HG02588 (cell line): ENCODE results near the gene IQCE.
"Not testable (repeated sequence)": the region's sequence is repeated elsewhere in the genome, so short reads cannot be mapped to it uniquely, and the experiment has no call there.

Source experiments
- ATAC-seq: cut with Tn5 transposase; IDR thresholded peaks from one replicate; pipeline ENCODE4 v1.9.1; 2021; ENCODE audit warnings: mild to moderate bottlenecking, moderate library complexity; ENCODE audit not compliant: unreplicated experiment

Gene IQCE

DNA sequence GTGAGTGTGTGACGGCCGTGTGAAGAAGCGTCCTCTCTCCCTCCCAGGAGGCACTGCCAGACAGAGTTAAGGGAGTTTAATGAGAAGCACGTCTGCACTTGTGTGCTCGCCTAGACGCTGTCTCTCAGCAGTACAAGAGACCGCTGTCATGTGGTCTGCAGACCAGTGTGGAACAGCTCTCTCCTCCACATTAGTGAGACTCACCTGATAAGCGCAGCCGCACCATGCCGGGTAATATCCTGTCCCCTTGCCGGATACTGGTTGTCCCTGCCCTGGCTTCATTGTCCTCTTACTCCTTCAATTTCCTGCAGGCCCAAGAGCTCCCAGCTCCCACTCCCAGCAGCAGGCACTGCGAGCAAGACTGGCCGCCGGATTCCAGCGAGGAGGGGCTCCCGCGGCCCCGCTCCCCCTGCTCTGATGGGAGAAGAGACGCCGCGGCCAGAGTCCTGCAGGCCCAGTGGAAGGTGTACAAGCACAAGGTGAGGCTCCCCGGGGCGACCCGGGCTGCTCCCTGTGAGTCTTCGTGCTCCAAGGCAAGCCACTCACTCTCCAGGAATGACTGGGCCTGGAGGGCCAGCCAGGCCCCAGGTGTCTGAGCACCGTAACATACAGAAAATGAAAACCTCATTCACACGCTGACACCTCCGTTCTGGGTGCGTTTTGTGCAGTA is 39.5 kb downstream of the IQCE start:
- no peak for ATAC-seq

DNA sequence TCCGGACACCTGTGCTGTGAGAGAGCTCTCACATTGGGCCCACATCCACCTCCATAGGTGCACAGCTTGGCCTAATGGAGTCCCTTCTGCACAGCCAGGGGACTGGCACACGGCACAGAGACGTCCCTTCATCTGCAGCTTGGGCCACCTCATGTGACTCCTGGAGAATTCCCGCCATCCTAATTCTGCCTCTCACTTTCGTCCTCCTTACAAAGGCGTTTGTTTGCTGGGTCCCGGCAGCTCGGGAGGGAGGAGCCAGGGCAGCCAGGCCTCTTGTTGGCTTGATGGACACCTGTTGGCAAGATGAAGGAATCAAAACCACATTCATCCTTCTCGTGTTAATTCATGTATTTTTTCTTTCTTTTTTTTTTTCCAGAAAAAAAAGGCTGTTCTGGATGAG is 42.3 kb downstream of the IQCE start:
- no peak for ATAC-seq

DNA sequence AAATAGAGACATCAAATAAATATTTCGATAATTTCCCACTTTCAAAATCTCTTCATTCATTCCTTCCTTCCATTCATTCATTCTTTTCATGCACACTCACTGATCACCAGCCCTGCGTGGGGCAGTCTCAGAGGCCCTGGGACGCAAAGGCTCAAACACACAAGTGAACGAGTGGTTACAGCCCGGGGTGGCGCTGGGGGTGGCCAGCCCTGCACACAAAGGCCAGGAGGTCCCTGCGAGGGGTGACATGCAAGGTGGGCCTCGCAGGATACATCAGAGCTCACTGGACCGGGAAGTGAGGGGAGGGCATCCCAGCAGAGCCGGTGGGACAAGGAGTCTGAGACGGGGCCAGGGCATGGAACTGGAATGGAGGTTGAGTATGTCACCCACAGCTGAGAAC is 43.1 kb downstream of the IQCE start:
- no peak for ATAC-seq

DNA sequence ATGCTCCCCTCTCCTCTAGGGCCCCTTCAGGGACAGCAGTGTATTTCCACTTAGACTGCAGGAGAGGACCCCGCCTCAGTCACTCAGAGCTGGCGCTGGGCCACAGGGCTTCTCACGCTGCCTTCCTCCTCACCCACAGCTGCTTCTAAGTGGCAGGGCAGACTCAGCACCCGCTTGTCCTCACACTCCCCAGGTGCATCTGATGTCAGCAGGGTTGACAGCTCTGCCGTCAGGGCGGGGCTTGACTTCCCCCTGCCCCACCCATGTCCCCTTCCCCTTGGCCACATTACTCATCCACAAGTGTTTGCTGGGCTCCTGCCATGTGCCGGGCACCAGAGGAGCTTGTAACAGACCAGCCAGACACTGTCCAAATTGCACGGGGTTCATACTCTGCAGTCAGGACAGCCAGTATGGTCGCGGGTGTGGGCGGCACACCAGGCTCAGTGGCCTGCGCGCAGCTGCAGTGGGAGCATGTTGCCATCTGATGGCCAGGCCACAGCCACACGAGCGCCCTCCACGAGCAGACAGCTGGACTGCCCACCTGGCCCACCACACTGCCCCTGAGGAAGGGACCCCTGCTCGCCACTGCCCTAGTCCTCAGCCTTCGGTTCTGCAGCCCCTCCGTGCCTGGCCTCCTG is 43.7 kb downstream of the IQCE start:
- ATAC-seq = no peak

DNA sequence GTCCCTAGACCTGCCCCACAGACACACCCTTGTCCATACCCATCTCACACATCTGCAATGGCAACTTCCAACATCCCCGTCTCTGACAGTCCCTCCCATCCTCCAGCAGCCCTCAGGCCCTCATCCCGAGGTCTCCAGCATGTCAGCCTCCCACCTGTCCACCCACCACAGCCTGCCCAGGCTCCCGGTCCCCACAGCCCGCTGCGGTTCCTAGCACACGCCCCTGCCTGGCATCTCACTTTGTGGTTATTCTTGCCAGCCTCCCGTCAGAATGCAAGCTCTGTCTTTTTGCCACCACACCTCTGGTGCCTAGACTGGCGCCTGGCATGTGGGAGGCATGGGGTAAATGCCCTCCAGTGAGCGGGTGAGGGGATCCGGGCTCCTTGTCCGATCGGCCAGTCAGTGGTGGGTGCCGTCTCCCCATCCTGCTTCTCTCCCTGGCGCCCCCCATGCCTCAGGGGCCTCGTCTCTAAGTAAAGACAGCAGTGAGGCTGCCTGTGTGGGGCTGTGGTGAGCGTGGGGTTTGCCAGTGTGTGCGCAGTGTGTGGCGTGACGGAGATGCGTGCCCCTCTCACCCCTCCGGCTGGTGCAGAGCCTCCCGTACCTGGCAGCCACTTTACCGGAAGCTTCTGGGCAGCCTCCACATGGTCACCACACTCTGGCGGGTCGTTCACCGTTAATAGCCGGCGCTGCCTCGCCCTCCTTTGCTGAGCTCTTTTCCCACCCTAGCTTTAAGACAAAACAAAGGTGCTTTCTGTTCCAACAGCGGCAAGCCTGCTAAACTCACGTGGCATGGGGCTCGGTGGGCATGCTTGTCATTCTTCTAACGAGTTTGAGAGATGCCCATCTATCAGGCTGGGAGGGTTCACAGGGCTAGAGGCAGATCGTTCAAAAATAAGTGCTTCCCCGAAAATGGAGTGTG is 44.5 kb downstream of the IQCE start:
- no peak for ATAC-seq

DNA sequence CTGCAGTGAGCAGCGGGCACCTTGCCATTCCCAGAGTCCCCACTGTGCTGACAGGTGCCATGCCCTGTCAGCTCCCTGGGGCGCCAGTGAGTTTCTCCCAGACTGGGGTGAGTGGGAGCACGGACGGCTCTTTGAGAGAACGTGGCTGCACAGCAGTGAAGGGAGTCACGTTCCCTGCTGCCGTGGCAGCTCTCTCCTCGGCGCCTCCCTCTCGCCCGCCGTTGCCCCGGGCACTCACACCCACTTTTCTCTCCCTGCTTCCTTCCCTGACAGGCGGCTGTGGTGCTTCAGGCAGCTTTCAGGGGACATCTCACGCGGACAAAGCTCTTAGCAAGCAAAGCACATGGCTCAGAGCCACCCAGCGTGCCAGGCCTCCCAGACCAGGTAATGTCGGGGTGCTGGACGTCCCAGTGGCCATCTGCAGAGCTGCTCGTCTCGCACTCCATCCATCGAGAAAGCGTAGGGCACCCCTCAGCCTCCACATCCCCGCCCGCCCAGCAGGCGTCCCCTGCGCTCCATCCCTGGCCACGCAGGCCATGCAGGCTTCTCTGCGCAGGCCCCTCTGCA is 45.9 kb downstream of the IQCE start:
- no peak for ATAC-seq

DNA sequence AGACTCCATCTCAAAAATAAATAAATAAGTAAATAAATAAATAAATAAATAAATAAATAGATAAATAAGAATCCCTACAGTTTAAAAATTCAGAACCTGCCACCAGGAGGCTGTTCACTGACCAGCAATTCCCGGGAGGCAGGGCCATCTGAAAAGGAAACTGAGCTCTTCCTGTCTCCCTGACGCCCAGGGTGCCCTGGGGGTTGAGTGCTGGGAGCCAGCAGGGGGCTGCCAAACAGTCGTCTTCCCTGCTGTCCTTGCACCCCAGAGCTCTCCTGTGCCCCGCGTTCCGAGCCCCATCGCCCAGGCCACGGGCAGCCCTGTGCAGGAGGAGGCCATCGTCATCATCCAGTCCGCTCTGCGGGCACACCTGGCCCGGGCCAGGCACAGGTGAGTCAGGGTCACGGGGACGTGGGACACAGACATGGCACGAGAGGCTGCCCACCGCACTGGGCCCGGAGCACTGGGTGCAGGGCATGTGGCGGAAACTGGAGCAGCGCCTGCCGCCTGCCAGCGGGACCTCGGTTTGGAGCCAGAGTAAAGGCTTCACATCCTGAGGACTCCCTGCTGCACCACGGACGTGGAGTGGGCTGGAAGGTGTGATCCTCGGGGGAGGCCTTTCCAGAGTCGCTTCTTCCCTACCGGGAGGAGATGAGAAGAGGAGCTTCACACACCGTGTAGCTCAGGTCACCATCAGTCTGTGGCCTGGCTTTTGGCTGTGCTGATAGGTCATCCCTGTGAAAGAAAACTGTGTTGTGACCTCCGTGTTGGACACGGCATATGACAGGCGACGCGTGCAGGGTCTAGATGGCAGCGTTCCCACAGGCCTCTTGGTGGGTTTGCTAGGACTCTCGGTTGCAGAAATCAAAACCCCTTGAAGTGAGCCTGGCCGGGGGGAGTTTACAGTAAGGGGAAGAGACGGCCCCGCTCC is 47.1 kb downstream of the IQCE start:
- no peak for ATAC-seq

DNA sequence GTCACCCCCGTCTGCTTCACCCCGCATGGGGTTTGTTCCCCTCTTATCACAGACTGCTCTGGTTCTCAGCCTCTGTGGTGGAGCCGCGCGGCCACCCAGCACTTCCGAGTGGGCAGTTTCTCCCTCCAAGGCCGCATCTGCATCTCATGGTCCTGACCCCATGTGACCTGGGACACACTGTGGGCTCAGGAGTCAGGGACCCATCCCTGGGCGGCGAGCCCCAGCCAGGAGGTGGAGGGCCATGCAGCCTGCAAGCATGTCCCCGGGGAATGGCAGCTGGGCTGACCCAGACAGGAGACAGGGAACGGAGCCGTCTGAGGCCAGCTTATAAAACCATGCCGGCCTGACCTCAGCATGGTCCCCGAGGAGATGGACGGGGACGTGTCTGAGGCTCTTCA is 47.8 kb downstream of the IQCE start:
- no peak for ATAC-seq

DNA sequence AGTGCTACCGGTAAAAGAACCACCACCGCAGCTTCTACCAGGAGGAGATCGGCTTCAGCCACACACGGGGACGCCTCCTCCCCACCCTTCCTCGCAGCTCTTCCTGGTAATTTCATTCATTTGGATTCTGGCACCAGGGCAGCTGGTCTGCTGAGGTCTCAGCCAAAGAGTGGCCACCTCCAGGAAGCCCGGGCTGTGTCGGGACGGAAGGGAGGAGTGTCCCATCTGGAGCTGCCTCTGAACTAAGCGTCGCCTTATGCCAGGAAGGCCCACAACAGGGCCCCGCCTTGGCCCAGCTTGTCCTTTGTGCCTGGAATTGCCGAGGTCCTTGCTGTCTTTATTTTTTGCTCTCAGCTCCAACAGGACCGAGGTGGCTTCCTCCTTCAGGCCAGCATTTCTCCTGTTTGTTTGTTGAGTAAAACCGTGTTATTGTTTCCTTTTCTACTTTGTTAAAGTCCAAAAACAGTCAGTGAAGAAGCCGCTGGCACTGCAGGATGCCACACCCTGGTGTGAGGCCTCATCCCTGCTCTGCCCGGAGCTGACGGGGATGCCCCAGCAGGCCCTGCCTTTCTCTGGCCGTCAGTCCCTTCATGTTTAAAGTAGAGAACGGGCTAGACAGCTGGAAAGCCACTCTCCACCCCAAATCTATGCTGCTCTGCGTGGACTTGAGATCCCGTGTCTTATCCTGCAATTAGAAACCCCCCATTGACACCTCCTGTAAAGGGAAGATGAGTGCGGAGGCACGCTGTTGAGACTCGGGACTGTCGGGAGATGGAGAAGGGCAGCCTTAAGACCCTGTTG is 48.5 kb downstream of the IQCE start:
- ATAC-seq = no peak

DNA sequence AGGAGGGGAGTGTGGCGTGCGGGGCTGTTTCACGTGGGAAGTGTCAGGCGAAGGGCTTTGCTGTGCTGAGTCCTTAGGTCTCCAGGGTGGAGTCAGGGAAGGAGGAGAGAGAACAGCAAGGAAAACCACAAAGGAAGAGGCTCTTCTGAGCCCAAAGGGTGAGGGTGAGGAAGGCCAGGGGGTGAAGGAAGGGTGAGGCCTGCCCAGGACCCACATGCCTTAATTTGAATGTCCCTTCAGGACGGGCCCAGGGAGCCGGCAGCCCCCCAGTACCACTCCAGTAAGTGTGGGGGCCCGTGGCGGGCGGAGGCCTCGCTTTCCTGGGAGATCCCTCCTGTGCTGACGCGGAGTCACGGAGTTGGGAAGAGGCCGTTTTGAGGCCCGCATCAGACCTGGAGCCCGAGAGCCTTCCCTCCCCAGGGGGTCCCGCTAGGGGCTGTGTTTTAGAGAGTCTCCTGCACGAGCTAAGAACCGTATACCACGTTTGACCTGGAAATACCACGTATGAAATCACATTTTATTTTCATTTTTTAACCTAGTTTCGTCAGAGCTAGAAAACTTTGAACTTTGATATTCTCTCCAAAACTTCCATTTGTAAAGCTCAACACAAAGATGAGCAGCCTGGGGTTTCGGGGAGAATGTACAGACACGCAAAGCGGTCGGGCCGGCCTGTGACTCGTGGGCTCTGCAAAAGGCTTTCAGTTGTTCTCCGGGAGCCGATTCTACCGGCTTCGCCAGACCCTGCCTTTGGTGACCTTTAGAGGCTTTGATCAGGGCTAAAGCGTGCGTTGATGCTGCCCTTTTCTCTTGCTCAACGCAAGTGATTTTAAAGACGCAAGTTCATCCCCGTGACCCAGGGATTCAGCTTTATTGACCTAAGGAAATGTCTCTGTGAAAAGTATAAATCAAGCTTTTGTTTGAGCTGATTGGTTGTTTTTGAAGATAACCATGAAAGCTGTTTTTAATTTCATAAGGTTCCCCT is 49.4 kb downstream of the IQCE start:
- ATAC-seq = no peak

DNA sequence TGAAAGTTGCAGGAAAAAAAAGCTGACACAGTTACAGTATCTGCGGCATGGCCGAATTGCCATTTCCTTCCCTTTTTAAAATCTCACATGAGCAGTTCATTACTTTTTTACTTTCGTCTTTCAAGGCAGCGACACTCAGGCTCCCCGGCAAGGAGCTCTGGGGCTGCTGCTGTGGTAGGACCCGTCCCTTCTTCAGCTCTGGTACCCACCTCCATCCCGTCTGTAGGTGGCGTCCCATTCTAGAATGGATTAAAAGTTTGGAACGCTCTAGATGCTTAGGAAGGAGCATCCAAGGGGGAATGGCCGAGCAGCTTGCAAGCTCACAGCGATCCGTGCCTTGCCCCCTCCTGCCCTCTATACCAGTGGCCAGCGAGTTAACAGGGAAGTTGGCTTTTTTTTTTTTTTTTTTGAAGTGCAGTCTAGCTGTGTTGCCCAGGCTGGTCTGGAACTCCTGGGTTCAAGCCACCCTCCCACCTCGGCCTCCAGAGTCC is 50.2 kb downstream of the IQCE start:
- no peak for ATAC-seq

DNA sequence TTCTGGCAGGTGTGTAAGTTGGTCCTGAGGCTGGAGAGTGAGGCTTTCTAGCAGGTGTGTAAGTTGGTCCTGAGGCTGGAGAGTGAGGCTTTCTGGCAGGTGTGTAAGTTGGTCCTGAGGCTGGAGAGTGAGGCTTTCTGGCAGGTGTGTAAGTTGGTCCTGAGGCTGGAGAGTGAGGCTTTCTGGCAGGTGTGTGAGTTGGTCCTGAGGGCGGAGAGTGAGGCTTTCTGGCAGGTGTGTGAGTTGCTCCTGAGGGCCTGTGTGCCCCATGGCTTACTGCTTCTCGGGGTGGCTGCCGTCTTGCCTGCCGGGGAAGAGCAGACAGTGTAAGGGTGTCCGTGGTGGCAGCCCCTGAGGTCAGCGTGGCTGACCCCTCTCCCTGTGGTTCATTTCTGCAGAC is 50.9 kb downstream of the IQCE start:
- ATAC-seq = not testable (repeated sequence)

DNA sequence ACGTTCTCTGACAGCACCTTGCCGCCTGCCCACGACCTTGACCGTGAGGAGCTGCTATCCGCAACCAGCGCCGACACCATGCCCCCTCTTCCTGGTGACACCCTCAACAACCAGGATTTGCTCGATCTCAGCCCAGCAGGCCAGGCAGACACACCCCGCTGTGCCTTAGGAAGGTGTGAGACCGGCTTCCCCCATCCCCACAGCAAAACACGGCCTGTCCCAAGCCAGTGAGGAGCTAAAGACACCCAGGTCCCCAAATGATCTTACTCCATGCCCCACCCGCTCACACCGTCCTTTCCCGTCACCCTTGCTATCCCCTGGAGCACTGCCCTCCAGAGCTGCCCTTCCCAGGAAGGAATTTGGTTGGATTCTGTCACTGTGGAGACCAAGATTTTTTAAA is 51.7 kb downstream of the IQCE start:
- no peak for ATAC-seq

DNA sequence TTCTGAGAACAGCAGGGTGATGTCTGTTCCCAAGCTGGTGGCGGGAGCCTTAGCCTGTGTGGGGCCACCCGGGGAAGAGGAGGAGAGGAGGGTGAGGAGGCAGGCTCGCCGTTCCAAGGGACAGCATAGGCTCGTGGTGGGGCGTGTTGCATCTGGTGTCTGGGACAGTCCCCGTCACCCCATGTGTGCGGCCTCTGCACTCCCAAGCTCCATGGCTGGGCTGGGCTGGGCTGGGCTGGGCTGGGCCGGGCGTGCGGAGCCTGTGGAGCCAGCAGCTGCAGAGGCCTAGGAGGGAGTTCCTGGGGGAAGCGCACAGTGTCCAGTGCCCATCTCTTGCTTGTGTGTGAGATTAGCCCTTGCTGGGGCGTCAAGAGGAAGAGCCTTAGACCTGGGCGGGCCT is 52.1 kb downstream of the IQCE start:
- no peak for ATAC-seq

DNA sequence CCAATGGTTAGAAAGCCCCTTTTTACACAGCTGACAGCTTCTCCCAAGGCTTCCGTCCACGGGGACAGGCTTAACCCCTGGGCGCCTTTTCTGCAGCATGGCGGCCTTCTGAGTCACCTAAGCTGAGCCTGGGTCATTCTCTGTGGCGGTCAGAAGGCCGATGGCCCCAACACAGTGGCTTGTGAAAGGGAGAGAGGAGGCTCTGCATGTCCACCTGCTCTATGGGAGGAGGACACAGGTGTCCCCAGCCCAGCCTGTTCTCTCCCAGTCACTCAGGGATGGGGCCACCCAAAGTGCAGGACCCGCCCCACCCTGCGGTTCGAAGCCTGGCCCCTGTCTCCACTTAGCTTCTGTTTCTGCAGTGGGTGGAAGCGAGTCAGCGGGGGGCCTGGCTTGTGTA is 52.6 kb downstream of the IQCE start:
- no peak for ATAC-seq

DNA sequence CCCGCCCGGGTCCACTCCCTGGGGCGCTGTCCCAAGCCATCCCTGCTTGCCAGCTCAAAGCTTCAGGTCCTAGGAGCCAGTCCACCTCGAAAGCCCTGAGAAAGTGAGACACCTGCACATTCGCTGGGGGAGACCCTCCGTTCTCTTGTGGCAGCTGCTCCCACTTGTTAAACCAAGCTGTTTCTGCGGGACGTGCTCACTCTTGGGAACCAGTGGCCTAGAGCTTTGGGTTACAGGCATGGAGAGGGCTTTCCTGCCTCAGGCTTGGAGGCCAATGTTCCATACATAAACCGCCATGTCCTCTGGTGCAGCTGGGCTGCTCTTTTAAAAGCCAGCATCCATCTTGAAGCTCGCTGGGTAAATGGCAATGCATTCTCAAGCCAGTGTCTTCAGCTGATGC is 53.1 kb downstream of the IQCE start:
- ATAC-seq = no peak

DNA sequence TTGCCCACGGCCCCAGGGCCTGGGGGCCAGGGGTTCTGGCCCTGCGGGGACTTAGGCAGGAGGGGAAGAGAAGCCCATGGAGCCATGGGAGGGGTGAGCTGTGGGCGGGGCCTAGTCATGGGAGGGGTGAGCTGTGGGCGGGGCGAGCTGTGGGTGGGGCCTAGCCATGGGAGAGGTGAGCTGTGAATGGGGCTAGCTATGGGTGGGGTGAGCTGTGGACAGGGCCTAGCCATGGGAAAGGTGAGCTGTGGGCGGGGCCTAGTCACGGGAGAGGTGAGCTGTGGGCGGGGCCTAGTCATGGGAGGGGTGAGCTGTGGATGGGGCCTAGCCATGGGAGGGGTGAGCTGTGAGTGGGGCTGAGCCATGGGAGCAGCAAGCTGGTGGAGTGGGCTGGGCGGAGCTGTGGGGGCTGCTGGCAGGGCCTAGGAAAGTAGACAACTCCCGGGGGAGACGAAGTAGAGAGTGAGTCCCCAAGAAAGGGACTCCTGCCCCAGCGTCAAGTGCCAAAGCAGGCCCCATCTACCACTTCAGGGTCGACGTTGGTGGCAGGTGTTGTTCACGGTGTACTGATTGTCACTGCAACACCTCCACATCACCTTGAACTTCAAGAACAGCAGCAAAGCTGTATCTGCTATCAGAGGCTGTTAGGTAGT is 53.8 kb downstream of the IQCE start:
- ATAC-seq = no peak
